Measurements from ENCODE around the gene CCDC137.

CCDC137 gene

DNA sequence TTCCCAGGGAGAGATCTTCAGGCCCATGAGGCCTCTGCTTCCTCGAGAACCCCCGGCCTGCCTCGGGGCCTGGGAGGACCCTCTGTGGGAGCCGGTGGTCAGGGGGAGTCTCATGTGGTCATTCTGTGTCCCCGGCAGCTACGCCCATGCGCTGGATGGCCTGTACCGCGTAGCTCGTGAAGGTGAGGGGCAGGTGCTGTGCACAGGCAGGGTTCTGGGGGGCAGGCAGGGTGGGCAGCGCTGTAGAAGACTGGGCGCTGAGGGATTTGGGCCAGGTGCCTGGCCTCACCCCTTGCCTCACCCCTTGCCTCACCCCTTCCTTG is 50.1 kb downstream of the CCDC137 start:
- no peak for DNase-seq

DNA sequence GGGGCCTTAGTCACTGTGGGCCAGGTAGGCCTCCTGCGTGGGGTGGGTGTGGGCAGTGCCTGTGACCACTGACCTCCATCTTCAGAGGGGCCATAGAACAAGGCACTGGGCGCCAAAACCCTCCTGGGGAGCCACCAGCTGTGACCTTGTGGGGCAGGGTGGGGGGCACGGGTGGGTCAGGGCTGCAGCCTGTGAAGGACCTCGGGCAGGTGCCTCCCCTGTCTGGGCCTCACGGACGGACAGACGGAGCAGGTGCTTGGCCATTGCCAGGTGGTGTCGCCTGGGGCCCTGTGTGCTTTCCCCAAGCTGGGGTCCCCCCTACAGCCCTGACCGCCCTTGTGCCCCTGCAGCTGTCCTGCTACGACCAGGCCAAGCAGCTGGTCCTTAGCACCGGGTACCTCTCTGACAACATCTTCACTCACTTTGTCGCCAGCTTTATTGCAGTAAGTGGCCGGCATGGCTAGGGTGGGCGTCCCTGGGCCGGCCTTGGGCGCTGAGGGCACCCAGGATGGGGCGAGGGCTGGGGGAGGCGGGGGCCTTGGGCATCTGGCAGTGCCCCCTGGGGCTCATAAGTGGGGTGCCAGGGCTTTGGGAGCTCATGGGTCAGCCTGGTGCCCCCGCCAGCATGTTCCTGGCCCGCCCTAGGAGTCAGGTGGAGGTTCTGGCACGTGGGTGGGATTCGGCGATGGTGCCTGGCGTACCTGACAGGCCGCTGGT is 50.7 kb downstream of the CCDC137 start:
- no peak for DNase-seq

DNA sequence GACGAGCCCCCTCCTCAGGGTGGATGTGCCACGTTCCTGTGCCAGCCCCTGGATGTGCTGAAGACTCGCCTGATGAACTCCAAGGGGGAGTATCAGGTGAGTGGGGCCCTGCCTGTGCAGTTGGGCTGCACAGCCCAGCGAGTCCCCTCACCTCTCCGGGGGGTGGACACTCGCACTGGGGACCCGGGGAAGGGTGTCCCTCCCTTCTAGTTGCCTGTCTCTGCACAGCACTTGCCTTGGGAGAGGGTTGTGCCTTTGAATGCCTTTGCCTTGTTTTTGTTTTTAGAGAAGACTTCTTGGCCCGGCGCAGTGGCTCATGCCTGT is 51.2 kb downstream of the CCDC137 start:
- DNase-seq, result no peak

DNA sequence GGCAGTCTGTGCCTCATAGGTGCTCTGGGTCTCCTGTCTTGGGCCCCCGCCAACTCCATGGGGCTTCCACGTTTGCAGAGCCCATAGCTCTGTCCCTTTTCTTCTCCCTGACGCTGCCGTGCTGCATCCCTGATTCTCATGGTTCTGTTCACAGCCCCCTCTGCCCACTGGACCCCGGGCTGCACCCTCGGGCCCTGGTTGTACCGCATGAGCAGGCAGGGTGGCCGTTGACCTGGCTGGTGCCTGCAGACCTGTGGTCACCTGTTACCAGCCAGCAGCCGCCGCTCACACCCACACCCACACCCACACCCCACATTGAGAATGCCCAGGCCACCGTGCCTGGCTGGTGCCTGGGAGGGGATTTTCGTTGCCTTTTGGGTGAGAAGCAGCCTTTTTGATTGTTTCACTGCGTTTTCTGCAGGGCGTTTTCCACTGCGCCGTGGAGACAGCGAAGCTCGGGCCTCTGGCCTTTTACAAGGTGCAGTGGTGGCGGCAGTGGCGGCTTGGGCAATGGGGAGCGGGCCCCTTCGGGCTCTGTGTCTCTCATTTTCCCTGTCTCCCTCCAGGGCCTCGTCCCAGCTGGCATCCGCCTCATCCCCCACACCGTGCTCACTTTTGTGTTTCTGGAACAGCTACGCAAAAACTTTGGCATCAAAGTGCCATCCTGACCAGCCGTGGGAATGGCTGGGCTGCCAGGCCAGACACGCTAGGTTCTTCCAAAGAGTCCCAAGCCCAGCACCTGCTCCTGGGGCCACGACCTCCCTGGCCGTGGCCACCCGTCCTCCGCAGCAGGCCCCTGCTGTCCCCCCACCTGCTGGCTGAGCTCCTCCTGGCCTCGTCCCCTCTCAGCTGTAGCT is 53.1 kb downstream of the CCDC137 start:
- no peak for DNase-seq

DNA sequence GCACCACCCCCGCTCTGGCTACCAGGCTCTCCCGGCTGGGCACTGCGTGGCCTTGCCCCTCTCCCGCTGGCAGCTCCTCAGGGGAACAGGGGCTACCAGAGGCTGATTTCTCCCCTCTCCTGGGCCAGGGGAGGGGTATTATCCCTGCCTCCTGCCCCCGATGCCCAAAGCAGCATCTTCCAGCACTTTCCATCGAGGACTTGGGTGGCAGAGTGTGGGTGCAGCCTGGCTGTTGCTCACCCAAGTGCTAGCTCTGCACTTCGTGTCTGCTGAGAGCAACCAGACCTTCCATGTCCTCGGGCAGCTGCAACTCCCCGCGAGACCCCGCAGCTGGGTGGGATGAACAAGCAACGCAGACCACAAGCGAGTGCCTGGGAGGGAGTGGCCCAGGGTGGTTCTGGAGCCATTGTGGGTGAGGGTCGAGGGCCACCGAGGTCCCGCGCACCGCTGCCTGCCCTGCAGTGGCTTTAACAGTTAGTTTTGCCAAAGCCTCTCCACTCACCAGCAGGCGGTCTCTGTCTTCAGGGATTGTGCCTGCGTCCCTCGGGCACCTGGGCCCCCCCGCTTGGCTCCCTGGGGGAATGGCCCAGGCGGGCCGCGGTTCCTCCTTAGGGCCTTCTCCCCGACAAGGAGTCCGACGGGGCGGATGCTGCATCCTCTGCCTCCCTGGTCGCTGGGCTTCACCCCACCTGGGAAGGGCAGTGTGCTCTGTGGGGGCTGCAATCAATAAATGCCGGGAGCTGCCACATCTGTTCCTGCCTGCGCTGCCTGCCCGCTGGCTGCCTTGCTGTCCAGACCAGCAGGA is 53.9 kb downstream of the CCDC137 start:
- no peak for DNase-seq

DNA sequence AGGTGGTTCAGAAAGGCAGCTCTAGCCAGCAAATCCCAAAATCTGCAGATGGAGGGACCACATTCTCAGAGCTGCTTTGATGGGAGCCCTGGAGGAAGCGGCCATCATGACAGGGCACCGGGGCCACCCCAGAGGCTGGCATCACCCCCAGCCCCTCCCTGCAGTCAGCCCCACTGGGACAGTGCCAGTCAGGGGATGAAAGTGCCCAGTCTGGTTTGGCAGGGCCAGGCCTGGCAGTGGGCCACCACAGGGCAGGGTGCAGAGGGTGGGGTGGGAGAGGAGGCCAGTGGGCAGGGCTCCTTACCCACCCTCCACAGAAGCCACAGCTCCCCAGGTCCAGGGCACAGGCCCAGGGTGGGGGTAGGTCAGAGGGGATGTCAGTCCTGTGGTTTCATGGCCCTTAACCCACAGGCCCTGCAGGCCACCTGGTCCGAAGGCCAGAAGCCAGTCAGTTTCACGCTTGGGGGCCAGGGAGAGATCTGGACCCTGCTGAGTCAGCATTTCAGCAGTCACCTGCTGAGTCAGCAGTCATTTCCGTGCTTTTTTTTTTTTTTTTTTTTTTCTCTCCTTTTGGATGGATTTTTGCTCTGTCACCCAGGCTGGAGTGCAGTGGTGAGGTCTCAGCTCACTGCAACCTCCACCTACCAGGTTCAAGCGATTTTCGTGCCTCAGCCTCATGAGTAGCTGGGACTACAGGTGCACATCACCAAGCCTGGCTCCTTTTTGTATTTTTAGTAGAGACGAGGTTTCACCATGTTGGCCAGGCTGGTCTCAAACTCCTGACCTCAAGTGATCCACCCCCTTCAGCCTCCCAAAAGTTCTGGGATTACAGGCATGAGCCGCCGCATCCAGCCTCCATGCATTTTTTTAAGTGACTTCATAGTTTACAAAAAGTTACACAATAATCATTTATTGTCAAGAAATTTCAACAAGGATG is 55.9 kb downstream of the CCDC137 start:
- peak; percentile 37 for DNase-seq
